B cell (primary cell): ENCODE data around the gene CAMK2G. TPM values are rescaled to one million over a fixed set of nuclear protein-coding genes. Genes with fewer than 3 reads are reported as not detected.

ENCODE experiments used
- ATAC-seq: fragments of 200-7000 bp; cut with Tn5 transposase; one replicate; pipeline ENCODE4 v1.10.0; 2021; ENCODE audit warnings: low read depth, mild to moderate bottlenecking, moderate number of reproducible peaks, moderate library complexity
- CTCF ChIA-PET: fragments of 350-600 bp; sonication (Branson Sonifier 250); formaldehyde crosslinking; loops from one replicate; lab custom pipeline; 2021; ENCODE audit warnings: antibody characterized with exemption, inconsistent platforms; lab: Charles Lee
- POLR2A ChIA-PET: fragments of 350-600 bp; sonication (Branson Sonifier 250); formaldehyde crosslinking; loops from one replicate; lab custom pipeline; 2021; ENCODE audit warnings: antibody characterized with exemption; lab: Charles Lee
- DNase-seq: peaks from one replicate; pipeline ENCODE4 v3.0.0; 2013
- H2AFZ ChIP-seq: 2 replicates; pipeline ENCODE4 v1.6.1; 2012; ENCODE audit warnings: mild to moderate bottlenecking, low read depth, low read length; ENCODE audit not compliant: insufficient read depth, poor library complexity, severe bottlenecking
- H3K27ac ChIP-seq, 2 donors: 1 replicate in 1 of 2; 2 replicates in 1 of 2; pipeline ENCODE4 v1.5.1; 2012 to 2013; ENCODE audit warnings: low read length in 2 of 2, mild to moderate bottlenecking in 2 of 2, moderate library complexity in 1 of 2
- H3K27me3 ChIP-seq, 4 experiments: fragments of 200-600 bp in 1 of 4; sonication (generic) in 1 of 4; replicated peaks in 1 of 4; 1 replicate in 2 of 4; 2 replicates in 2 of 4; pipeline versions ENCODE4 v1.6.1 to v1.7.0; 2013 to 2016; ENCODE audit warnings: low read length in 3 of 4, mild to moderate bottlenecking in 2 of 4, mixed read lengths in 1 of 4, moderate library complexity in 1 of 4; ENCODE audit not compliant: insufficient read depth in 4 of 4, control insufficient read depth in 3 of 4; ENCODE audit errors: control extremely low read depth in 1 of 4
- H3K36me3 ChIP-seq, 2 experiments: replicated peaks in 1 of 2; 1 replicate in 1 of 2; 2 replicates in 1 of 2; pipeline versions ENCODE4 v1.6.1 to v1.7.1; 2013; ENCODE audit warnings: low read length in 1 of 2; ENCODE audit not compliant: insufficient read depth in 2 of 2, control insufficient read depth in 1 of 2; ENCODE audit errors: control extremely low read depth in 1 of 2, extremely low read depth in 1 of 2
- H3K4me1 ChIP-seq, 2 donors: fragments of 200-600 bp in 1 of 2; sonication (generic) in 1 of 2; 1 replicate in 1 of 2; 2 replicates in 1 of 2; pipeline versions ENCODE4 v1.5.1 to v1.6.1; 2013 to 2017; ENCODE audit warnings: low read length in 2 of 2; ENCODE audit not compliant: control insufficient read depth in 2 of 2, insufficient read depth in 2 of 2
- H3K4me2 ChIP-seq: replicated peaks from 2 replicates; pipeline ENCODE3; 2012; ENCODE audit warnings: mild to moderate bottlenecking, low read depth, low read length; ENCODE audit not compliant: poor library complexity, severe bottlenecking
- H3K4me3 ChIP-seq, 5 experiments: fragments of 200-600 bp in 1 of 5; sonication (generic) in 1 of 5; 1 replicate in 3 of 5; 2 replicates in 2 of 5; pipeline versions ENCODE4 v1.5.1 to v1.7.0; 2011 to 2016; ENCODE audit warnings: low read length in 4 of 5, mild to moderate bottlenecking in 4 of 5, low read depth in 2 of 5, control low read depth in 1 of 5, moderate library complexity in 1 of 5; ENCODE audit not compliant: insufficient read depth in 1 of 5; ENCODE audit errors: control extremely low read depth in 1 of 5, extremely low read depth in 1 of 5
- H3K79me2 ChIP-seq: fragments of 200-600 bp; sonication (generic); one replicate; pipeline ENCODE4 v1.6.0; 2016; ENCODE audit warnings: low read length; ENCODE audit not compliant: control insufficient read depth, insufficient read depth
- H3K9ac ChIP-seq: fragments of 200-600 bp; sonication (generic); 2 replicates; pipeline ENCODE4 v1.6.1; 2017; ENCODE audit warnings: mild to moderate bottlenecking, low read length, moderate library complexity
- H3K9me3 ChIP-seq, 3 donors: one replicate each; pipeline versions ENCODE4 v1.6.1 to v1.7.1; 2013; ENCODE audit warnings: low read length in 2 of 3; ENCODE audit not compliant: control insufficient read depth in 2 of 3, insufficient read depth in 1 of 3; ENCODE audit errors: control extremely low read depth in 1 of 3
- H4K20me1 ChIP-seq: 2 replicates; pipeline ENCODE4 v1.6.0; 2012; ENCODE audit warnings: mild to moderate bottlenecking, low read length; ENCODE audit not compliant: insufficient read depth, control insufficient read depth, poor library complexity, severe bottlenecking
- H3K27ac Mint-ChIP-seq: one replicate; pipeline ENCODE4 v1.8.0; 2021; ENCODE audit warnings: mixed read lengths
- H3K27me3 Mint-ChIP-seq: one replicate; pipeline ENCODE4 v1.8.0; 2021; ENCODE audit warnings: mixed read lengths
- H3K4me1 Mint-ChIP-seq: one replicate; pipeline ENCODE4 v1.8.0; 2021; ENCODE audit warnings: mixed read lengths
- H3K4me3 Mint-ChIP-seq: one replicate; pipeline ENCODE4 v1.8.0; 2021; ENCODE audit warnings: mixed read lengths
- H3K9me3 Mint-ChIP-seq: one replicate; pipeline ENCODE4 v1.8.0; 2022; ENCODE audit warnings: mixed read lengths; ENCODE audit not compliant: insufficient read depth
- CTCF ChIP-seq: fragments of 200-600 bp; IDR thresholded peaks from one replicate; pipeline ENCODE4 v1.8.0; 2022; ENCODE audit warnings: antibody characterized with exemption, mild to moderate bottlenecking
- EZH2 ChIP-seq: IDR thresholded peaks from 2 replicates; pipeline ENCODE4 v1.6.1; 2012; ENCODE audit warnings: borderline replicate concordance, low read depth, mild to moderate bottlenecking, moderate library complexity, low read length; ENCODE audit not compliant: insufficient read depth, poor library complexity, severe bottlenecking
- WGBS: methylation state at CpG from one replicate; pipeline ENCODE4 v1.1.5; 2013; ENCODE audit warnings: missing lambda C conversion rate; ENCODE audit not compliant: insufficient coverage; 5-methylcytosine and 5-hydroxymethylcytosine counted together
- intact Hi-C: fragments of 100-400 bp; cut with micrococcal nuclease; formaldehyde crosslinking; loops from one replicate; pipeline ENCODE4 v1.10.0; 2022
- polyA plus RNA-seq: library from polyadenylated mRNA; depleted of rRNA; stranded (reverse); fragments of >200 nt; gene quantifications from 2 replicates; pipeline ENCODE4 v1.2.3, GENCODE V29; 2012
- total RNA-seq, 2 donors: library from RNA; stranded (reverse); fragments of 120-200 nt in 1 of 2; gene quantifications; 1 replicate in 1 of 2; 2 replicates in 1 of 2; pipeline versions ENCODE4 v1.2.3 to v1.2.4, GENCODE V29; 2013 to 2022

The CAMK2G gene
- total and polyA plus RNA-seq, 2 donors (not counting 1 experiment from before 2014, with no cell fraction given) = 42.7 to 48.7 TPM

GRCh38 chr10:73887294-73888039 is 13.1 kb upstream of the CAMK2G start:
- H3K4me1 Mint-ChIP-seq = peaks cover 9% of the 10 kb centered on the region

More at GRCh38 chr10:73887294-73888039, 13.1 kb upstream of the CAMK2G start:
- CTCF ChIA-PET = interaction anchor here (0.6 to 16.5 kb wide), 26 partner anchors 8 to 1215 kb away, joined by 3 to 498 read pairs (median 10); no protein-coding TSS in a partner anchor
- Histone ChIP-seq H3K27me3 (no peaks in the 10 kb centered on the region), H3K4me2 (no peak overlapping the region), H3K9me3 (no peaks in the 10 kb centered on the region), H3K79me2 (no peaks in the 10 kb centered on the region), H3K4me3 (no peak overlapping the region), H4K20me1 (no peaks in the 10 kb centered on the region), H3K4me1 (peaks cover 4 to 19% of the 10 kb centered on the region in 2 donors), H3K27ac (no peak overlapping the region), H3K9ac (no peak overlapping the region), H2AFZ (no peak overlapping the region), H3K36me3 (no peaks in the 10 kb centered on the region)
- DNase-seq = no peak
- H3K27me3 Mint-ChIP-seq = no peaks in the 10 kb centered on the region
- no peak overlapping the region for H3K4me3 Mint-ChIP-seq
- H3K9me3 Mint-ChIP-seq = no peaks in the 10 kb centered on the region
- ATAC-seq = no peak
- intact Hi-C loops = loop anchor here (2.0 to 5.0 kb wide), 2 partner anchors 110 to 347 kb away; partner anchors contain the start of gene VCL
- POLR2A ChIA-PET = interaction anchor here (0.5 to 0.7 kb wide), 2 partner anchors 71 to 352 kb away, joined by 4 to 11 read pairs; no protein-coding TSS in a partner anchor
- no peak overlapping the region for H3K27ac Mint-ChIP-seq
- WGBS = 94% methylated on average over 10 of the region's 12 CpGs
- TF ChIP-seq EZH2 (no peak), CTCF (no peak)
